GM21619 (cell line): ENCODE data around the gene TCP10L.
"Not testable (repeated sequence)": the region's sequence is repeated elsewhere in the genome, so short reads cannot be mapped to it uniquely, and the experiment has no call there.

Source experiments
- ATAC-seq: cut with Tn5 transposase; IDR thresholded peaks from one replicate; pipeline ENCODE4 v1.9.1; 2021; ENCODE audit not compliant: unreplicated experiment

TCP10L gene

GRCh38 chr21:32559006-32559610, 26.2 kb downstream of the TCP10L start:
- ATAC-seq: no peak

- ATAC-seq: no peak
Observed at GRCh38 chr21:32558106-32558505, 27.2 kb downstream of the TCP10L start.

- ATAC-seq: no peak
Observed at GRCh38 chr21:32554832-32555638, 30.3 kb downstream of the TCP10L start.

GRCh38 chr21:32549886-32550285, 35.4 kb downstream of the TCP10L start:
- ATAC-seq: no peak

GRCh38 chr21:32549440-32549839, 35.9 kb downstream of the TCP10L start:
- no peak for ATAC-seq

- ATAC-seq: no peak
Observed at GRCh38 chr21:32548978-32549377, 36.3 kb downstream of the TCP10L start.

GRCh38 chr21:32547018-32547417, 38.3 kb downstream of the TCP10L start:
- ATAC-seq: no peak

GRCh38 chr21:32545948-32546441, 39.3 kb downstream of the TCP10L start:
- no peak for ATAC-seq

GRCh38 chr21:32544697-32545096, 40.6 kb downstream of the TCP10L start:
- no peak for ATAC-seq

- ATAC-seq: no peak
Observed at GRCh38 chr21:32543975-32544374, 41.3 kb downstream of the TCP10L start.

- ATAC-seq: not testable (repeated sequence)
Observed at GRCh38 chr21:32543056-32543455, 42.3 kb downstream of the TCP10L start.

GRCh38 chr21:32539378-32539777, 45.9 kb downstream of the TCP10L start:
- no peak for ATAC-seq

- ATAC-seq: no peak
Observed at GRCh38 chr21:32538147-32538792, 47.1 kb downstream of the TCP10L start.

GRCh38 chr21:32537569-32537881, 47.8 kb downstream of the TCP10L start:
- no peak for ATAC-seq

- no peak for ATAC-seq
Observed at GRCh38 chr21:32535612-32536011, 49.7 kb downstream of the TCP10L start.

GRCh38 chr21:32534113-32534512, 51.2 kb downstream of the TCP10L start:
- no peak for ATAC-seq

- no peak for ATAC-seq
Observed at GRCh38 chr21:32533611-32534010, 51.7 kb downstream of the TCP10L start.

GRCh38 chr21:32533053-32533452, 52.3 kb downstream of the TCP10L start:
- ATAC-seq: no peak

GRCh38 chr21:32532636-32533035, 52.7 kb downstream of the TCP10L start:
- ATAC-seq: no peak

GRCh38 chr21:32531561-32531960, 53.8 kb downstream of the TCP10L start:
- not testable (repeated sequence) for ATAC-seq

GRCh38 chr21:32530809-32531208, 54.5 kb downstream of the TCP10L start:
- ATAC-seq: not testable (repeated sequence)

GRCh38 chr21:32529679-32530078, 55.6 kb downstream of the TCP10L start:
- ATAC-seq: no peak
